SK-N-MC (cell line): Measurements from ENCODE around the gene EVI5L.

Experiments
- EZH2 ChIP-seq: fragments of 200-600 bp; sonication (generic); IDR thresholded peaks from one replicate; pipeline ENCODE4 v1.6.1; 2017; ENCODE audit warnings: antibody characterized with exemption
- FOXP2 ChIP-seq: optimal IDR thresholded peaks from 2 replicates; pipeline ENCODE3; 2011; ENCODE audit warnings: mild to moderate bottlenecking, moderate library complexity; ENCODE audit not compliant: insufficient read depth; ENCODE audit errors: extremely low read length, control extremely low read depth

- TF ChIP-seq EZH2 = no peak
- TF ChIP-seq FOXP2 = no peak
Observed at GRCh38 chr19:7844405-7844804, 14.4 kb downstream of the EVI5L start.
